HEK293T (cell line): ENCODE results near the gene RPUSD2.

ENCODE experiments used
- CTCF ChIA-PET: fragments of 350-600 bp; formaldehyde crosslinking; extraction: SDS; loops from one replicate; lab custom pipeline; 2021; ENCODE audit warnings: antibody characterized with exemption, inconsistent platforms; lab: Yijun Ruan, JAX
- POLR2A ChIA-PET: fragments of 350-600 bp; formaldehyde crosslinking; extraction: SDS; loops from one replicate; lab custom pipeline; 2020; ENCODE audit warnings: antibody characterized with exemption, inconsistent platforms; lab: Yijun Ruan, JAX
- DNase-seq: peaks from one replicate; pipeline ENCODE4 v3.0.0; 2012; ENCODE audit warnings: mixed read lengths; ENCODE audit errors: extremely low spot score
- ARNT ChIP-seq: fragments of 450-650 bp; IDR thresholded peaks from 2 replicates; pipeline ENCODE4 v1.6.1; 2017; ENCODE audit warnings: mild to moderate bottlenecking
- BHLHE40 ChIP-seq: fragments of 450-650 bp; IDR thresholded peaks from 2 replicates; pipeline ENCODE4 v1.6.1; 2016; ENCODE audit warnings: mild to moderate bottlenecking, moderate library complexity, borderline replicate concordance
- CTBP1 ChIP-seq: fragments of 450-650 bp; IDR thresholded peaks from 2 replicates; pipeline ENCODE4 v1.6.1; 2016; ENCODE audit warnings: borderline replicate concordance
- ELF4 ChIP-seq: fragments of 450-650 bp; IDR thresholded peaks from 2 replicates; pipeline ENCODE4 v1.6.1; 2017; ENCODE audit warnings: antibody characterized with exemption
- FOXA1 ChIP-seq: fragments of 450-650 bp; IDR thresholded peaks from 2 replicates; pipeline ENCODE4 v1.6.1; 2016; ENCODE audit warnings: mild to moderate bottlenecking
- FOXK2 ChIP-seq: fragments of 450-650 bp; IDR thresholded peaks from 2 replicates; pipeline ENCODE4 v1.6.1; 2016; ENCODE audit warnings: mild to moderate bottlenecking
- FOXM1 ChIP-seq: fragments of 450-650 bp; IDR thresholded peaks from 2 replicates; pipeline ENCODE4 v1.6.1; 2017; ENCODE audit warnings: mild to moderate bottlenecking, borderline replicate concordance
- HDGF ChIP-seq: fragments of 450-650 bp; IDR thresholded peaks from 2 replicates; pipeline ENCODE4 v1.6.1; 2017; ENCODE audit warnings: antibody characterized with exemption, borderline replicate concordance
- L3MBTL2 ChIP-seq: fragments of 450-650 bp; conservative IDR thresholded peaks from 2 replicates; pipeline ENCODE4 v1.6.1; 2016; ENCODE audit warnings: mild to moderate bottlenecking
- LEF1 ChIP-seq: fragments of 450-650 bp; IDR thresholded peaks from 2 replicates; pipeline ENCODE4 v1.6.1; 2017; ENCODE audit warnings: mild to moderate bottlenecking, borderline replicate concordance
- NFRKB ChIP-seq: fragments of 450-650 bp; IDR thresholded peaks from 2 replicates; pipeline ENCODE4 v1.6.1; 2016; ENCODE audit warnings: mild to moderate bottlenecking, moderate library complexity
- PKNOX1 ChIP-seq: fragments of 450-650 bp; IDR thresholded peaks from 2 replicates; pipeline ENCODE4 v1.6.1; 2016
- SP1 ChIP-seq: fragments of 450-650 bp; IDR thresholded peaks from 2 replicates; pipeline ENCODE4 v1.6.1; 2017
- SUZ12 ChIP-seq: fragments of 450-650 bp; IDR thresholded peaks from 2 replicates; pipeline ENCODE4 v1.6.1; 2016; ENCODE audit warnings: mild to moderate bottlenecking
- TARDBP ChIP-seq: fragments of 450-650 bp; IDR thresholded peaks from 2 replicates; pipeline ENCODE4 v1.6.1; 2016
- ZNF384 ChIP-seq: fragments of 450-650 bp; IDR thresholded peaks from 2 replicates; pipeline ENCODE4 v1.6.1; 2016

RPUSD2 gene

GRCh38 chr15:40613080-40613479 is 44.0 kb downstream of the RPUSD2 start:
- TF ChIP-seq SP1 (no peak), FOXA1 (no peak), LEF1 (no peak), ELF4 (no peak), PKNOX1 (no peak), L3MBTL2 (no peak), TARDBP (no peak), FOXK2 (no peak), NFRKB (no peak), ZNF384 (no peak), BHLHE40 (no peak)
- no peak for DNase-seq
- ChIA-PET CTCF (no interaction called here), POLR2A (no interaction called here)

- TF ChIP-seq ELF4 (no peak), FOXK2 (no peak), CTBP1 (no peak), FOXM1 (no peak), NFRKB (no peak), LEF1 (no peak), SUZ12 (no peak), L3MBTL2 (no peak), PKNOX1 (no peak), ZNF384 (no peak), BHLHE40 (no peak), ARNT (no peak), SP1 (no peak)
- CTCF ChIA-PET = no interaction called here
Measured at GRCh38 chr15:40618023-40618422, 48.9 kb downstream of the RPUSD2 start.

GRCh38 chr15:40618906-40619305 is 49.8 kb downstream of the RPUSD2 start:
- POLR2A ChIA-PET = no interaction called here
- no peak for DNase-seq
- TF ChIP-seq FOXA1 (no peak), FOXK2 (no peak), TARDBP (no peak), LEF1 (no peak), BHLHE40 (no peak), SUZ12 (no peak), ZNF384 (no peak), CTBP1 (no peak)
- CTCF ChIA-PET = no interaction called here

More at GRCh38 chr15:40618023-40618422, 48.9 kb downstream of the RPUSD2 start:
- DNase-seq = no peak
- POLR2A ChIA-PET = no interaction called here

GRCh38 chr15:40623361-40623760 is 54.3 kb downstream of the RPUSD2 start:
- TF ChIP-seq PKNOX1 (no peak), ZNF384 (no peak), L3MBTL2 (no peak), ELF4 (no peak), ARNT (no peak), SP1 (no peak), FOXK2 (no peak), NFRKB (no peak), TARDBP (no peak), BHLHE40 (no peak), CTBP1 (no peak), LEF1 (no peak), FOXM1 (no peak), SUZ12 (no peak), FOXA1 (no peak), HDGF (no peak)
- ChIA-PET POLR2A (no interaction called here), CTCF (interaction anchor here (0.6 kb wide), 1 partner anchor 283 kb away, joined by 3 read pairs; the partner anchor contains the start of gene CCDC9B)
- DNase-seq = no peak
